Stomach (tissue), 9 donors: ENCODE results near the gene SYNCRIP. TPM values are rescaled to one million over a fixed set of nuclear protein-coding genes. Genes with fewer than 3 reads are reported as not detected.
"Not testable (repeated sequence)": the region's sequence is repeated elsewhere in the genome, so short reads cannot be mapped to it uniquely, and the experiment has no call there.

ENCODE experiments used
- DNase-seq, 2 donors: peaks; one replicate each; pipeline versions ENCODE4 v3.0.0 to v3.0.0-alpha.2; 2013 to 2019
- H3K27ac ChIP-seq, 5 donors: fragments of 200-600 bp in 4 of 5; sonication (generic) in 4 of 5; one replicate each; pipeline ENCODE4 v1.5.1; 2013 to 2019; ENCODE audit warnings: mild to moderate bottlenecking in 1 of 5, moderate library complexity in 1 of 5
- H3K27me3 ChIP-seq, 3 donors: fragments of 200-600 bp; sonication (generic); one replicate each; pipeline ENCODE4 v1.5.1; 2017 to 2019; ENCODE audit warnings: mixed run types in 1 of 3
- H3K36me3 ChIP-seq, 4 donors: fragments of 200-600 bp; sonication (generic); 1 replicate in 3 of 4; 2 replicates in 1 of 4; pipeline ENCODE4 v1.5.1; 2016 to 2019
- H3K4me1 ChIP-seq, 4 donors: fragments of 200-600 bp; sonication (generic); one replicate each; pipeline ENCODE4 v1.5.1; 2016 to 2019
- H3K4me3 ChIP-seq, 4 donors: fragments of 200-600 bp; sonication (generic) in 3 of 4; one replicate each; pipeline ENCODE4 v1.5.1; 2016 to 2019; ENCODE audit warnings: mild to moderate bottlenecking in 1 of 4
- H3K9me3 ChIP-seq, 4 donors: fragments of 200-600 bp; sonication (generic); one replicate each; pipeline ENCODE4 v1.5.1; 2016 to 2019
- EP300 ChIP-seq: sonication (generic); formaldehyde crosslinking; IDR thresholded peaks from one replicate; pipeline ENCODE4 v1.6.1; 2017; ENCODE audit warnings: antibody characterized with exemption
- POLR2A ChIP-seq, 4 donors: fragments of 450-650 bp; IDR thresholded peaks; one replicate each; pipeline ENCODE4 v1.6.1; 2016; ENCODE audit warnings: antibody characterized with exemption in 4 of 4, control low read depth in 2 of 4, mild to moderate bottlenecking in 1 of 4, moderate library complexity in 1 of 4
- POLR2AphosphoS5 ChIP-seq, 3 donors: sonication (generic); formaldehyde crosslinking; IDR thresholded peaks; one replicate each; pipeline ENCODE4 v1.6.1; 2016; ENCODE audit warnings: antibody characterized with exemption in 3 of 3
- WGBS, 5 donors: extraction: QIAGEN DNeasy Blood & Tissue Kit in 3 of 5; methylation state at CpG; one replicate each; pipeline versions ENCODE4 v1.1.5 to v1.1.7; 2013 to 2018; 5-methylcytosine and 5-hydroxymethylcytosine counted together
- intact Hi-C: fragments of 100-400 bp; cut with DNase I; formaldehyde crosslinking; loops from one replicate; pipeline ENCODE4 v1.15.1; 2023; ENCODE audit warnings: low total_unique reads
- polyA plus RNA-seq, 3 donors: library from polyadenylated mRNA; stranded (reverse); fragments of 200-250 nt; gene quantifications; one replicate each; pipeline ENCODE4 v1.2.3, GENCODE V29; 2013
- total RNA-seq, 5 donors: library from RNA; depleted of rRNA; stranded (reverse); fragments of >200 nt; gene quantifications; one replicate each; pipeline versions ENCODE4 v1.1.0 to v1.2.3, GENCODE V29; 2014 to 2016
- TF ChIP-seq, protein P1 (sequence below), 7 experiments: fragments of 450-650 bp in 4 of 7; fragments of 200-600 bp in 3 of 7; sonication (generic) in 3 of 7; IDR thresholded peaks; one replicate each; pipeline ENCODE4 v1.5.1; 2016 to 2019; ENCODE audit warnings: antibody characterized with exemption in 7 of 7, control low read depth in 2 of 7, mild to moderate bottlenecking in 1 of 7
- donor health status: healthy with polysubstance abuse.
- donor health status: Bipolar disorder and iron deficiency.
- donor health status: healthy.

Gene SYNCRIP
- total and polyA plus RNA-seq, 8 donors = 26.0 to 180 (median 39.3) TPM

DNA sequence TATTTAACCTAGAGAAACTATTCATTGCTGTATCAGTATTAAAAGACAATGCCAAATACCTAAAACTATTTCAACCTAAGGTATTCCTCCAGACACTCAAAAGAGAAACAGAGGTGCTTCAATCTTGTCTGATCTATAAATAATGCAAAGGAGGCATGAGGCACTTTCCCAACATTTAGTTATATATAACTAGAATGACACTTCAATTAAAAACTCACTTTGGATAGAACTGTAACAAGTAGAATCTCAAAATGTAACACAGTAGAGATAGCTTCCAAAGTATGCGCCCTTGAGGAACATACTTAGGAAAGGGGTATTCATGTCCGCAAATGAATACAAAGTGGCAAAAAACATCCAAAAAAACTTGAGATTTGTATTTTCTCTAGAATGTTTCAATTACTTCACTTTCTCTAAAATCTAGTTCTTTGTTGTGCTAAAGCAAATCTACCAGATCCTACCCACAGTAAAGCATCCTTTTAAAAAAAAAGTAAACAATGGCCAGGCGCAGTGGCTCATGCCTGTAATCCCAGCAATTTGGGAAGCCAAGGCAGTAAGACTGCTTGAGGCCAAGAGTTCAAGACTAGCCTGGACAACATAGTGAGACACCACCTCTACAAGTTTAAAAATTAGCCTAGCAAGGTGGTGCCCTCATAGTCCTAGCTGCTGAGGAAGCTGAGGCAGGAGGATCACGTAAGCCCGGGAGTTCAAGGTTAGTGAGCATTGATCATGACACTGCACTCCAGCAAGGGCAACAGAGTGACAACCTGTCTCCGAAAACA, 10.3 kb downstream of the SYNCRIP start:
- H3K4me3 ChIP-seq = no peak overlapping the region
- no peak for DNase-seq
- no peaks in the 10 kb centered on the region for H3K9me3 ChIP-seq
- TF ChIP-seq, protein P1, sequence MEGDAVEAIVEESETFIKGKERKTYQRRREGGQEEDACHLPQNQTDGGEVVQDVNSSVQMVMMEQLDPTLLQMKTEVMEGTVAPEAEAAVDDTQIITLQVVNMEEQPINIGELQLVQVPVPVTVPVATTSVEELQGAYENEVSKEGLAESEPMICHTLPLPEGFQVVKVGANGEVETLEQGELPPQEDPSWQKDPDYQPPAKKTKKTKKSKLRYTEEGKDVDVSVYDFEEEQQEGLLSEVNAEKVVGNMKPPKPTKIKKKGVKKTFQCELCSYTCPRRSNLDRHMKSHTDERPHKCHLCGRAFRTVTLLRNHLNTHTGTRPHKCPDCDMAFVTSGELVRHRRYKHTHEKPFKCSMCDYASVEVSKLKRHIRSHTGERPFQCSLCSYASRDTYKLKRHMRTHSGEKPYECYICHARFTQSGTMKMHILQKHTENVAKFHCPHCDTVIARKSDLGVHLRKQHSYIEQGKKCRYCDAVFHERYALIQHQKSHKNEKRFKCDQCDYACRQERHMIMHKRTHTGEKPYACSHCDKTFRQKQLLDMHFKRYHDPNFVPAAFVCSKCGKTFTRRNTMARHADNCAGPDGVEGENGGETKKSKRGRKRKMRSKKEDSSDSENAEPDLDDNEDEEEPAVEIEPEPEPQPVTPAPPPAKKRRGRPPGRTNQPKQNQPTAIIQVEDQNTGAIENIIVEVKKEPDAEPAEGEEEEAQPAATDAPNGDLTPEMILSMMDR (IDR thresholded peaks at IDR 0.05) = no peak
- 95 to 97% (median 96%) methylated on average over 6 of the region's 6 CpGs for WGBS, 5 donors
- no peak overlapping the region for H3K27ac ChIP-seq
- intact Hi-C loops = no loop called here
- H3K36me3 ChIP-seq = peaks cover 67 to 100% (median 98%) of the 10 kb centered on the region in 4 donors
- H3K27me3 ChIP-seq = no peaks in the 10 kb centered on the region
- H3K4me1 ChIP-seq = peaks cover 0 to 77% (median 34%) of the 10 kb centered on the region in 4 donors

DNA sequence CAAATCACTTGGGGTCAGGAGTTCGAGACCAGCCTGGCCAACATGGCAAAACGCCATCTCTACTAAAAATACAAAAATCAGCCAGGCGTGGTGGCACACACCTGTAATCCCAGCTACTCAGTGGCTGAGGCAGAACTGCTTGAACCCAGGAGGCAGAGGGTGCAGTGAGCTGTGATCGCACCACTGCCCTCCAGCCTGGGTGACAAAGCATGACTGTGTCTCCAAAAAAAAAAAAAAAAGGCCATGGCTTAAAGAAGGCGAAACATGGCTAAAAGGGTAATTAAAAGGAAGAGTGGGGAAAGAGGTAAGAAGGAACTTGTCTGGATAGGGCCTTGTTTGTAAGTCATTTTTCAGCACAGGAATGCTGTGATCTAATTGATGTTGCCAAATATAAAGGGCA, 11.6 kb downstream of the SYNCRIP start:
- DNase-seq, H3K27me3 ChIP-seq, intact Hi-C loops, H3K27ac ChIP-seq, H3K4me3 ChIP-seq, H3K9me3 ChIP-seq: not testable (repeated sequence)
- 94 to 99% (median 96%) methylated on average over 5 of the region's 5 CpGs for WGBS, 5 donors
- Histone ChIP-seq H3K4me1 (peaks cover 0 to 78% (median 28%) of the 10 kb centered on the region in 4 donors), H3K36me3 (peaks cover 70 to 100% (median 98%) of the 10 kb centered on the region in 4 donors)

DNA sequence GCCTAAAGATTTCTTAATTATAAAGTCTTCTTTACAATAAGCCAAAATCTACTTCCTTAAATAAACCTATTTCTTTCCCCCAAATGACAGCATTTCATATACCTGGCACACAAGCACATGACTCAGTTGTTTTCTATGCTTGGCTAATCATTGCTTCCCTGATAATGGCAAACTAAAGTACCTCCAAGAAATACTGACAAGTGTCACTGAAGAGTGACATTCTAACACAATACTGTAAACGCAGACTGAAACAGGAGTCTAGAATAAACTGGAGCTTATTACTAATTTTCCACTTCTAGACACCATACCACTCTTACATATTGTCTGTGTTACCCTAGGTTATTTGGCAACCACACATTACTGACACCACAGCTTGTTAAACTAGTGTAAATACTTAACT, 14.3 kb downstream of the SYNCRIP start:
- H3K4me1 ChIP-seq = peaks cover 0 to 84% (median 30%) of the 10 kb centered on the region in 4 donors
- no peaks in the 10 kb centered on the region for H3K9me3 ChIP-seq
- no peak overlapping the region for H3K4me3 ChIP-seq
- no peak overlapping the region for H3K27ac ChIP-seq
- TF ChIP-seq, protein P1 (IDR thresholded peaks at IDR 0.05) = no peak
- TF ChIP-seq POLR2AphosphoS5 (IDR thresholded peaks at IDR 0.05) (no peak), POLR2A (IDR thresholded peaks at IDR 0.05) (no peak), EP300 (no peak)
- 70 to 88% (median 78%) methylated on average over 1 of the region's 1 CpG for WGBS, 5 donors
- no peaks in the 10 kb centered on the region for H3K27me3 ChIP-seq
- no peak for DNase-seq
- intact Hi-C loops = no loop called here
- peaks cover 46 to 100% (median 91%) of the 10 kb centered on the region in 4 donors for H3K36me3 ChIP-seq

DNA sequence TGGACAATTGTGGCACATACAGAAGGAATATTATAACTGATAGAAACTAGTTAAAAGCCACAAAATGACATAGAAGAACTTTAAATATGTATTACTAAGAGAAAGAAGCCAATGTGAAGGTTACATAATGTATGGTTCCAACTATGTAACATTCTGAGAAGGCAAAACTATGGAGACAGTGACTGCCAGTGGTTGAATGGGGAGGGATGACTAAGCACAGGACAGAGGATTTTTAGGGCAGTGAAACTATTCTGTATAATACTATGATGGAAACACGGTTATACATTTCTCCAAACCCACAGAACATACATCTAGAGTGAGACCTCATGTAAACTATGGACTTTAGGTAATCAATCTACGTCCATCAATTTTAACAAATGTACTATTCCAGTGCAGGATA, 22.4 kb downstream of the SYNCRIP start:
- Histone ChIP-seq H3K4me1 (peaks cover 0 to 16% (median 8%) of the 10 kb centered on the region in 4 donors), H3K27ac (no peak overlapping the region), H3K27me3 (no peaks in the 10 kb centered on the region), H3K4me3 (no peak overlapping the region), H3K36me3 (peaks cover 53 to 100% (median 93%) of the 10 kb centered on the region in 4 donors), H3K9me3 (no peaks in the 10 kb centered on the region)
- DNase-seq = no peak
- intact Hi-C loops = no loop called here
- WGBS, 5 donors = 86 to 97% (median 88%) methylated on average over 2 of the region's 2 CpGs
- TF ChIP-seq POLR2A (IDR thresholded peaks at IDR 0.05) (no peak), POLR2AphosphoS5 (IDR thresholded peaks at IDR 0.05) (no peak), EP300 (no peak)
- TF ChIP-seq, protein P1 (IDR thresholded peaks at IDR 0.05) = no peak

DNA sequence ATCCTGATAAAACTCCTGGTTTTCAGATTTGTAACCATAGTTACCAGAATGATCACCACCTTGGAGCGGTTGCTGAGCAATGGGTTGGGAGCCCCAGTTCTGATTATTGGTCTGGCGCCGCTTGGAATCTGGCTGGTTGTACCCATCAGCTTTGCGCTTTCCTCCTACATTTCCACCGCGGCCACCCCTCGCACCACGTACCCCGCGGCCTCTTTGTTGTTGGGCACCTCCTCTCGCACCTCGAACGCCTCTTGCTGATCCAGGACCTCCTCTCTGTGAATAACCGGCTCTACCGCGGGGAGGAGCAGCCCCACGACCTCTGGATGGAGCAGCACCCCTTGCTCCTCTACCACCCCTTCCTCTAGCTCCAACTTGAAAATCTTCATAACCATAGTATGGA, 27.9 kb downstream of the SYNCRIP start:
- H3K4me1 ChIP-seq = peaks cover 0 to 13% (median 4%) of the 10 kb centered on the region in 4 donors
- no peak for DNase-seq
- no peak for TF ChIP-seq POLR2AphosphoS5 (IDR thresholded peaks at IDR 0.05)
- TF ChIP-seq EP300 = no peak
- TF ChIP-seq POLR2A (IDR thresholded peaks at IDR 0.05) = no peak
- peaks cover 46 to 100% (median 98%) of the 10 kb centered on the region in 4 donors for H3K36me3 ChIP-seq
- no peak overlapping the region for H3K4me3 ChIP-seq
- H3K9me3 ChIP-seq = no peaks in the 10 kb centered on the region
- intact Hi-C loops = no loop called here
- 94 to 97% (median 96%) methylated on average over 17 of the region's 17 CpGs for WGBS, 5 donors
- no peaks in the 10 kb centered on the region for H3K27me3 ChIP-seq
- H3K27ac ChIP-seq = no peak overlapping the region
